B cell (primary cell): ENCODE results near the gene GZMB.

Source experiments
- EZH2 ChIP-seq: IDR thresholded peaks from 2 replicates; pipeline ENCODE4 v1.6.1; 2012; ENCODE audit warnings: borderline replicate concordance, low read depth, mild to moderate bottlenecking, moderate library complexity, low read length; ENCODE audit not compliant: insufficient read depth, poor library complexity, severe bottlenecking
- TF ChIP-seq, protein P1 (sequence below): fragments of 200-600 bp; IDR thresholded peaks from one replicate; pipeline ENCODE4 v1.8.0; 2022; ENCODE audit warnings: antibody characterized with exemption, mild to moderate bottlenecking

- TF ChIP-seq, protein P1, sequence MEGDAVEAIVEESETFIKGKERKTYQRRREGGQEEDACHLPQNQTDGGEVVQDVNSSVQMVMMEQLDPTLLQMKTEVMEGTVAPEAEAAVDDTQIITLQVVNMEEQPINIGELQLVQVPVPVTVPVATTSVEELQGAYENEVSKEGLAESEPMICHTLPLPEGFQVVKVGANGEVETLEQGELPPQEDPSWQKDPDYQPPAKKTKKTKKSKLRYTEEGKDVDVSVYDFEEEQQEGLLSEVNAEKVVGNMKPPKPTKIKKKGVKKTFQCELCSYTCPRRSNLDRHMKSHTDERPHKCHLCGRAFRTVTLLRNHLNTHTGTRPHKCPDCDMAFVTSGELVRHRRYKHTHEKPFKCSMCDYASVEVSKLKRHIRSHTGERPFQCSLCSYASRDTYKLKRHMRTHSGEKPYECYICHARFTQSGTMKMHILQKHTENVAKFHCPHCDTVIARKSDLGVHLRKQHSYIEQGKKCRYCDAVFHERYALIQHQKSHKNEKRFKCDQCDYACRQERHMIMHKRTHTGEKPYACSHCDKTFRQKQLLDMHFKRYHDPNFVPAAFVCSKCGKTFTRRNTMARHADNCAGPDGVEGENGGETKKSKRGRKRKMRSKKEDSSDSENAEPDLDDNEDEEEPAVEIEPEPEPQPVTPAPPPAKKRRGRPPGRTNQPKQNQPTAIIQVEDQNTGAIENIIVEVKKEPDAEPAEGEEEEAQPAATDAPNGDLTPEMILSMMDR = no peak
- TF ChIP-seq EZH2 = no peak
These were observed 39.1 kb upstream of the GZMB start for GRCh38 chr14:24673059-24673458.
